Neuronal stem cell (in vitro differentiated cells): ENCODE results near the gene ZFP62.

Source experiments
- DNase-seq: peaks from one replicate; pipeline ENCODE4 v3.0.0-alpha.2; 2013; ENCODE audit warnings: low spot score
- H2AFZ ChIP-seq: one replicate; pipeline ENCODE4 v1.6.1; 2013; ENCODE audit warnings: mild to moderate bottlenecking, low read length, inconsistent platforms
- H2AK5ac ChIP-seq: 2 replicates; pipeline ENCODE4 v1.6.1; 2013; ENCODE audit warnings: low read depth, mild to moderate bottlenecking, inconsistent platforms, low read length, moderate library complexity, mixed read lengths
- H2BK120ac ChIP-seq: 2 replicates; pipeline ENCODE4 v1.6.1; 2013; ENCODE audit warnings: low read depth, mild to moderate bottlenecking, inconsistent platforms, low read length, moderate library complexity, mixed read lengths
- H2BK12ac ChIP-seq: one replicate; pipeline ENCODE4 v1.6.1; 2013; ENCODE audit warnings: low read length, inconsistent platforms
- H2BK15ac ChIP-seq: 2 replicates; pipeline ENCODE4 v1.6.1; 2013; ENCODE audit warnings: mild to moderate bottlenecking, low read length, inconsistent platforms, mixed read lengths
- H2BK5ac ChIP-seq: one replicate; pipeline ENCODE4 v1.6.1; 2013; ENCODE audit warnings: inconsistent platforms, mild to moderate bottlenecking, low read length, moderate library complexity
- H3K14ac ChIP-seq: one replicate; pipeline ENCODE4 v1.6.1; 2013; ENCODE audit warnings: low read length, inconsistent platforms
- H3K18ac ChIP-seq: 2 replicates; pipeline ENCODE4 v1.6.1; 2013; ENCODE audit warnings: low read length, inconsistent platforms
- H3K23ac ChIP-seq: 2 replicates; pipeline ENCODE4 v1.6.1; 2013; ENCODE audit warnings: low read depth, mild to moderate bottlenecking, mixed read lengths, low read length, inconsistent platforms; ENCODE audit not compliant: poor library complexity
- H3K27ac ChIP-seq: replicated peaks from 3 replicates; pipeline ENCODE4 v1.5.1; 2013; ENCODE audit warnings: low read length, inconsistent platforms
- H3K27me3 ChIP-seq, 3 experiments: 2 replicates each; pipeline ENCODE4 v1.6.1; 2013; ENCODE audit warnings: low read length in 3 of 3, mild to moderate bottlenecking in 2 of 3, inconsistent platforms in 1 of 3, low read depth in 1 of 3, mixed read lengths in 1 of 3, moderate library complexity in 1 of 3; ENCODE audit not compliant: control insufficient read depth in 3 of 3, insufficient read depth in 3 of 3
- H3K36me3 ChIP-seq, 2 donors: replicated peaks in 1 of 2; 2 replicates each; pipeline ENCODE4 v1.6.1; 2013; ENCODE audit warnings: low read length in 2 of 2; ENCODE audit not compliant: control insufficient read depth in 2 of 2, insufficient read depth in 2 of 2
- H3K4ac ChIP-seq: 2 replicates; pipeline ENCODE4 v1.6.1; 2013; ENCODE audit warnings: inconsistent platforms, mild to moderate bottlenecking, low read length, moderate library complexity
- H3K4me1 ChIP-seq, 2 donors: 1 replicate in 1 of 2; 2 replicates in 1 of 2; pipeline ENCODE4 v1.6.1; 2013; ENCODE audit warnings: low read length in 2 of 2, low read depth in 1 of 2; ENCODE audit not compliant: control insufficient read depth in 2 of 2, insufficient read depth in 1 of 2
- H3K4me2 ChIP-seq: one replicate; pipeline ENCODE4 v1.6.1; 2013; ENCODE audit warnings: mild to moderate bottlenecking, low read length, inconsistent platforms; ENCODE audit not compliant: insufficient read depth, poor library complexity, severe bottlenecking
- H3K4me3 ChIP-seq, 2 donors: 2 replicates each; pipeline ENCODE4 v1.5.1; 2013; ENCODE audit warnings: low read length in 2 of 2, mild to moderate bottlenecking in 2 of 2, inconsistent platforms in 1 of 2, moderate library complexity in 1 of 2
- H3K79me1 ChIP-seq: one replicate; pipeline ENCODE4 v1.6.1; 2013; ENCODE audit warnings: low read depth, mild to moderate bottlenecking, inconsistent platforms, low read length, moderate library complexity
- H3K9ac ChIP-seq: one replicate; pipeline ENCODE4 v1.6.1; 2013; ENCODE audit warnings: mild to moderate bottlenecking, low read depth, low read length, inconsistent platforms; ENCODE audit not compliant: poor library complexity
- H3K9me3 ChIP-seq, 2 donors: replicated peaks in 1 of 2; 2 replicates each; pipeline versions ENCODE3 to v1.6.1; 2013; ENCODE audit warnings: low read length in 2 of 2, mild to moderate bottlenecking in 2 of 2, inconsistent platforms in 1 of 2, low read depth in 1 of 2, mixed read lengths in 1 of 2, moderate library complexity in 1 of 2; ENCODE audit not compliant: control insufficient read depth in 2 of 2, insufficient read depth in 1 of 2
- H4K8ac ChIP-seq: one replicate; pipeline ENCODE4 v1.6.1; 2013; ENCODE audit warnings: low read depth, mild to moderate bottlenecking, inconsistent platforms, low read length, moderate library complexity
- H4K91ac ChIP-seq: one replicate; pipeline ENCODE4 v1.6.1; 2013; ENCODE audit warnings: low read length, low read depth, mild to moderate bottlenecking, inconsistent platforms; ENCODE audit not compliant: poor library complexity
- WGBS, 2 donors: extraction: QIAGEN DNeasy Blood & Tissue Kit; methylation state at CpG; one replicate each; pipeline ENCODE4 v1.1.7; 2013; ENCODE audit warnings: missing lambda C conversion rate in 2 of 2, mixed read lengths in 1 of 2; ENCODE audit not compliant: insufficient read length in 2 of 2, insufficient replicate concordance in 1 of 2; ENCODE audit errors: extremely low coverage in 2 of 2; 5-methylcytosine and 5-hydroxymethylcytosine counted together

Gene ZFP62

GRCh38 chr5:180853848-180854176, 7.3 kb downstream of the ZFP62 start:
- no peak overlapping the region for H3K4me3 ChIP-seq
- H3K18ac ChIP-seq = no peak overlapping the region
- H3K9me3 ChIP-seq = peaks cover 30 to 47% of the 10 kb centered on the region in 2 donors
- no peak overlapping the region for H4K91ac ChIP-seq
- H3K4ac ChIP-seq = no peak overlapping the region
- no peak overlapping the region for H4K8ac ChIP-seq
- peaks cover 0 to 6% of the 10 kb centered on the region in 2 donors for H3K4me1 ChIP-seq
- no peak overlapping the region for H2BK15ac ChIP-seq
- no peak overlapping the region for H3K4me2 ChIP-seq
- no peak for DNase-seq
- no CpG with 5 or more reads among the region's 1 CpG for WGBS, 2 donors
- no peak overlapping the region for H2BK120ac ChIP-seq
- H3K14ac ChIP-seq = no peak overlapping the region
- H3K9ac ChIP-seq = no peak overlapping the region
- H2BK5ac ChIP-seq = no peak overlapping the region
- no peaks in the 10 kb centered on the region for H3K27me3 ChIP-seq
- H3K36me3 ChIP-seq = peaks cover 32 to 94% of the 10 kb centered on the region in 2 donors
- H2AK5ac ChIP-seq = no peak overlapping the region
- no peak overlapping the region for H3K27ac ChIP-seq
- peaks cover 4% of the 10 kb centered on the region for H3K79me1 ChIP-seq
- H3K23ac ChIP-seq = no peak overlapping the region
- no peak overlapping the region for H2BK12ac ChIP-seq
- no peak overlapping the region for H2AFZ ChIP-seq

GRCh38 chr5:180853121-180853847, 7.8 kb downstream of the ZFP62 start:
- no peak overlapping the region for H4K8ac ChIP-seq
- H3K4me3 ChIP-seq = no peak overlapping the region
- H2AFZ ChIP-seq = no peak overlapping the region
- H4K91ac ChIP-seq = no peak overlapping the region
- H2BK120ac ChIP-seq = no peak overlapping the region
- no peaks in the 10 kb centered on the region for H3K27me3 ChIP-seq
- H3K9me3 ChIP-seq = peaks cover 34 to 52% of the 10 kb centered on the region in 2 donors
- peaks cover 33 to 94% of the 10 kb centered on the region in 2 donors for H3K36me3 ChIP-seq
- H3K23ac ChIP-seq = no peak overlapping the region
- H3K79me1 ChIP-seq = peaks cover 4% of the 10 kb centered on the region
- no CpG with 5 or more reads among the region's 13 CpGs for WGBS, 2 donors
- no peak overlapping the region for H2BK12ac ChIP-seq
- H3K27ac ChIP-seq = no peak overlapping the region
- no peak overlapping the region for H3K4me2 ChIP-seq
- H3K14ac ChIP-seq = no peak overlapping the region
- H3K9ac ChIP-seq = no peak overlapping the region
- no peak overlapping the region for H3K18ac ChIP-seq
- no peak overlapping the region for H2BK15ac ChIP-seq
- no peak overlapping the region for H2BK5ac ChIP-seq
- no peak for DNase-seq
- H3K4me1 ChIP-seq = peaks cover 0 to 6% of the 10 kb centered on the region in 2 donors
- no peak overlapping the region for H2AK5ac ChIP-seq
- no peak overlapping the region for H3K4ac ChIP-seq

GRCh38 chr5:180852495-180852894, 8.6 kb downstream of the ZFP62 start:
- Histone ChIP-seq H2BK120ac (no peak overlapping the region), H2BK12ac (no peak overlapping the region), H2BK15ac (no peak overlapping the region), H3K9me3 (peaks cover 36 to 60% of the 10 kb centered on the region in 2 donors), H3K27me3 (no peaks in the 10 kb centered on the region), H3K4me2 (no peak overlapping the region), H3K4ac (no peak overlapping the region), H3K23ac (no peak overlapping the region), H3K14ac (no peak overlapping the region), H3K4me1 (peaks cover 0 to 6% of the 10 kb centered on the region in 2 donors), H3K79me1 (peaks cover 4% of the 10 kb centered on the region), H3K18ac (no peak overlapping the region), H4K91ac (no peak overlapping the region), H4K8ac (no peak overlapping the region), H3K4me3 (no peak overlapping the region), H2AK5ac (no peak overlapping the region), H3K27ac (no peak overlapping the region), H2BK5ac (no peak overlapping the region), H2AFZ (no peak overlapping the region), H3K9ac (no peak overlapping the region), H3K36me3 (peaks cover 33 to 97% of the 10 kb centered on the region in 2 donors)
- DNase-seq = no peak
- WGBS, 2 donors = no CpG with 5 or more reads among the region's 4 CpGs

DNA sequence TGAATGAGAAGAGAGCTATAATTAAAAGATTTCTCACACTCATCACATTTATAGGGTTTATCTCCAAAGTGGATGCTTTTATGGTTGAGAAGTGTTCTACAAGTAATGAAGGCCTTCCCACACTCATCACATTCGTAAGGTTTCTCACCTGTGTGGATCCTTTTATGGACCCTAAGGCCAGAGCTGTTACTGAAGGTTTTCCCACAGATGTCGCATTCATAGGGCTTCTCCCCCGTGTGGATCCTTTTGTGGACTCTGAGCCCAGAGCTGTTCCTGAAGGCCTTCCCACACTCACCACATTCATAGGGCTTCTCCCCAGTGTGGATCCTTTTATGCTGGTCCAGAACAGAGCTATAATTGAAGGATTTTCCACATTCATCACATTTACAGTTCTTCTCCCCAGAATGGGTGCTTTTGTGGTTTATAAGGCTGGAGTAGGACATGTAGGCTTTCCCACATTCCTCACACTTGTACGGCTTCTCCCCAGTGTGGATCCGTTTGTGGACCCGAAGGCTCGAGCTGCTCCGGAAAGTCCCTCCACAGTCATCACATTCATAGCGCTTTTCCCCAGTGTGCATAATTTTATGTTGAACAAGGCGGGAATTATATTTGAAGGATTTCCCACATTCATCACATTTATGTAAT, 10.5 kb downstream of the ZFP62 start:
- Histone ChIP-seq H2BK12ac (no peak overlapping the region), H3K79me1 (peaks cover 5% of the 10 kb centered on the region), H3K4ac (no peak overlapping the region), H3K4me1 (peaks cover 0 to 4% of the 10 kb centered on the region in 2 donors), H3K14ac (no peak overlapping the region), H3K23ac (no peak overlapping the region), H3K18ac (no peak overlapping the region), H3K36me3 (peaks cover 36 to 95% of the 10 kb centered on the region in 2 donors), H2BK15ac (no peak overlapping the region), H4K91ac (no peak overlapping the region), H3K9ac (no peak overlapping the region), H3K27ac (no peak overlapping the region), H3K27me3 (peaks cover 0 to 2% (median 0%) of the 10 kb centered on the region in 3 experiments), H3K9me3 (peaks cover 51 to 72% of the 10 kb centered on the region in 2 donors), H2BK120ac (no peak overlapping the region), H2AK5ac (no peak overlapping the region), H2AFZ (no peak overlapping the region), H3K4me2 (no peak overlapping the region), H3K4me3 (no peak overlapping the region), H2BK5ac (no peak overlapping the region), H4K8ac (no peak overlapping the region)
- no CpG with 5 or more reads among the region's 10 CpGs for WGBS, 2 donors
- no peak for DNase-seq
